ENCODE results near the gene ATP2B3. TPM values are rescaled to one million over a fixed set of nuclear protein-coding genes. Genes with fewer than 3 reads are reported as not detected.

The ATP2B3 gene
- total RNA-seq, 2 donors from 2014 or later: not detected

- Mint-ChIP-seq H3K27ac (no peak overlapping the region), H3K27me3 (no peaks in the 10 kb centered on the region), H3K4me1 (no peaks in the 10 kb centered on the region), H3K36me3 (ENCODE audit: low read depth) (no peaks in the 10 kb centered on the region), H3K4me3 (no peak overlapping the region)
- H3K9me3 ChIP-seq (ENCODE audit: control insufficient read depth, low read length, poor library complexity, severe bottlenecking): no peaks in the 10 kb centered on the region
- DNase-seq: no peak
- ATAC-seq: no peak
Measured at GRCh38 chrX:153477901-153478300, 39.5 kb upstream of the ATP2B3 start.

DNA sequence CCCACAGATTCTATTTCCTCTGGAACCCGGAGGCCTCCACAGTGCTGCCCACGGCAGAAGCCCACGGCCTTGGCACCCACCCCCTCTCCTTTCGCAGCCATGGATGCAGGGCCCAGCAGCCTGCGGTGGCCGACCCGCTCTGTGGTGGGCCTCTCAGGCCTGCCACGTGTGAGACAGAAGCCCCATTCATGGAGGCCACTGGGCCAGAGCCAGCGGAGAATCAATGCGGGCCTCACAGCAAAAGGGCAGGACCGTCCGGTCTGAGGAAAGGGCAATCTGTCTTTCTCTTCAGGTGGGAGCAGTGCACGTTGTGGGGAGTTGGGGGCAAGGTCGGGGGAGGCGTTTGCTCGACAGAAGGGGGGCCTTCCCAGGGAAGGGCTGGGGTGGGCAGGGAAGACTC, 38.7 kb upstream of the ATP2B3 start:
- no peaks in the 10 kb centered on the region for H3K36me3 Mint-ChIP-seq (ENCODE audit: low read depth)
- DNase-seq (no peak), ATAC-seq (no peak)
- no peaks in the 10 kb centered on the region for H3K9me3 ChIP-seq (ENCODE audit: control insufficient read depth, low read length, poor library complexity, severe bottlenecking)
- H3K4me3 Mint-ChIP-seq: no peak overlapping the region
- no peaks in the 10 kb centered on the region for H3K27me3 Mint-ChIP-seq
- no peaks in the 10 kb centered on the region for H3K4me1 Mint-ChIP-seq
- no peak overlapping the region for H3K27ac Mint-ChIP-seq

GRCh38 chrX:153481043-153481442, 36.4 kb upstream of the ATP2B3 start:
- DNase-seq (no peak), ATAC-seq (no peak)
- no peaks in the 10 kb centered on the region for H3K4me1 Mint-ChIP-seq
- H3K4me3 Mint-ChIP-seq: no peak overlapping the region
- no peaks in the 10 kb centered on the region for H3K27me3 Mint-ChIP-seq
- H3K27ac Mint-ChIP-seq: no peak overlapping the region
- no peaks in the 10 kb centered on the region for H3K9me3 ChIP-seq (ENCODE audit: control insufficient read depth, low read length, poor library complexity, severe bottlenecking)
- no peaks in the 10 kb centered on the region for H3K36me3 Mint-ChIP-seq (ENCODE audit: low read depth)

GRCh38 chrX:153482376-153483015, 34.9 kb upstream of the ATP2B3 start:
- ATAC-seq: no peak
- no peak overlapping the region for H3K27ac Mint-ChIP-seq

DNA sequence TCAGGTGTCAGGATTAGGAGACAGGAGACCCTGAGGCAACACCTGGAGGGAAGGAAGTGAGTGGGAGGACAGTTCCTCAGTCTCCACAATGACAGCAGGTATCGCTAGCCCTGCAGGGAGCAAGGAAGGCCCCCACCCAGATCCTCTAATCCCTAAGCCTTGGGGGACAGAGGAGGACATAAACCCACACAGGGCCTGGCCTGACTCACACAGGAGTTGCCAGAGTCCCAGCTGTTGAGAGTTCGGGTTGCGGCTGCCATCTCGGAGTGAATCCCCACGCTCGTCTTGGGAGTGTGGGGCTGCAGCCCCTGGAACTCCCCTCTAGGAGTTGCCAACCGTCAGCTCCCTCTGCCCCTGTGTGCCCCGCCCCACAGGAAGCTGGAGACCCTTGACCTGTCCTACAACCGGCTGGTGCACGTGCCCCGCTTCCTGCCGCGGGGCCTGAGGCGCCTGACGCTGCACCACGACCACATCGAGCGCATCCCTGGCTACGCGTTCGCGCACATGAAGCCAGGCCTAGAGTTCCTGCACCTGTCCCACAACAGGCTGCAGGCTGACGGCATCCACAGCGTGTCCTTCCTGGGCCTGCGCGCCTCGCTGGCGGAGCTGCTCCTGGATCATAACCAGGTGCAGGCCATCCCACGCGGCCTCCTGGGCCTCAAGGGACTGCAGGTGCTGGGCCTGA, 31.9 kb upstream of the ATP2B3 start:
- DNase-seq (no peak), ATAC-seq (no peak)
- Mint-ChIP-seq H3K4me3 (no peak overlapping the region), H3K27me3 (no peaks in the 10 kb centered on the region), H3K27ac (no peak overlapping the region), H3K4me1 (no peaks in the 10 kb centered on the region), H3K36me3 (ENCODE audit: low read depth) (no peaks in the 10 kb centered on the region)
- H3K9me3 ChIP-seq (ENCODE audit: control insufficient read depth, low read length, poor library complexity, severe bottlenecking): no peaks in the 10 kb centered on the region

More at GRCh38 chrX:153482376-153483015, 34.9 kb upstream of the ATP2B3 start:
- no peak overlapping the region for H3K4me3 Mint-ChIP-seq
- no peak for DNase-seq
- H3K36me3 Mint-ChIP-seq (ENCODE audit: low read depth): no peaks in the 10 kb centered on the region
- no peaks in the 10 kb centered on the region for H3K27me3 Mint-ChIP-seq
- H3K4me1 Mint-ChIP-seq: no peaks in the 10 kb centered on the region
- H3K9me3 ChIP-seq (ENCODE audit: control insufficient read depth, low read length, poor library complexity, severe bottlenecking): no peaks in the 10 kb centered on the region

GRCh38 chrX:153486171-153486570, 31.3 kb upstream of the ATP2B3 start:
- Mint-ChIP-seq H3K27ac (no peak overlapping the region), H3K4me1 (no peaks in the 10 kb centered on the region), H3K4me3 (no peak overlapping the region), H3K27me3 (no peaks in the 10 kb centered on the region), H3K36me3 (ENCODE audit: low read depth) (no peaks in the 10 kb centered on the region)
- DNase-seq (no peak), ATAC-seq (no peak)
- no peaks in the 10 kb centered on the region for H3K9me3 ChIP-seq (ENCODE audit: control insufficient read depth, low read length, poor library complexity, severe bottlenecking)

DNA sequence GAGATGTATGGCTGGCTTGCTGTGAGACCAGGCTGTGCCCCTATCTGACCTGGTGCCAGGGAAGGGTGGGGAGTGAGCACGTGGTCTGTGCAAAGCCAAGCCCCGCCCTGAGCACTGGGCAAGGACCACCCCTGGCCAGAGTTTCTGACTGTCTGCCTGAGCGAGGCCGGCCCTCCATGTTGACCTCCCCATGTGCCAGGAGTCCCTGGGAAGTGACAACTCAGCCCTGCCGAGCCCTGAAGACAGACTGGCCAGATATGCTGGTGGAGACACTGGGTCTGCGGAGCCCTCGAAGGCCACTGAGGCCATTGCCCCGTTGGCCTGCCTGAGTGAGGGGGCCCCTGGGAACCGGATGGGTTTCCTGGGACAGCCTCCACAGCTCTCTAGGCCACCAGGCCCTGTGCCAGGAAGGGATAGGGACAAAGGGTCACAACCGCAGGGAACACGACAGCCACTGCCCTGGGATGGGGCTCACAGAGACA, 29.8 kb upstream of the ATP2B3 start:
- Mint-ChIP-seq H3K27ac (no peak overlapping the region), H3K27me3 (no peaks in the 10 kb centered on the region), H3K36me3 (ENCODE audit: low read depth) (no peaks in the 10 kb centered on the region), H3K4me1 (no peaks in the 10 kb centered on the region), H3K4me3 (no peak overlapping the region)
- no peaks in the 10 kb centered on the region for H3K9me3 ChIP-seq (ENCODE audit: control insufficient read depth, low read length, poor library complexity, severe bottlenecking)
- DNase-seq (no peak), ATAC-seq (no peak)

- H3K4me1 Mint-ChIP-seq: no peaks in the 10 kb centered on the region
- H3K27ac Mint-ChIP-seq: no peak overlapping the region
- no peak overlapping the region for H3K4me3 Mint-ChIP-seq
- ATAC-seq (no peak), DNase-seq (no peak)
- H3K36me3 Mint-ChIP-seq (ENCODE audit: low read depth): no peaks in the 10 kb centered on the region
- H3K27me3 Mint-ChIP-seq: no peaks in the 10 kb centered on the region
- no peaks in the 10 kb centered on the region for H3K9me3 ChIP-seq (ENCODE audit: control insufficient read depth, low read length, poor library complexity, severe bottlenecking)
Measured at GRCh38 chrX:153488231-153488914, 29.1 kb upstream of the ATP2B3 start.

DNA sequence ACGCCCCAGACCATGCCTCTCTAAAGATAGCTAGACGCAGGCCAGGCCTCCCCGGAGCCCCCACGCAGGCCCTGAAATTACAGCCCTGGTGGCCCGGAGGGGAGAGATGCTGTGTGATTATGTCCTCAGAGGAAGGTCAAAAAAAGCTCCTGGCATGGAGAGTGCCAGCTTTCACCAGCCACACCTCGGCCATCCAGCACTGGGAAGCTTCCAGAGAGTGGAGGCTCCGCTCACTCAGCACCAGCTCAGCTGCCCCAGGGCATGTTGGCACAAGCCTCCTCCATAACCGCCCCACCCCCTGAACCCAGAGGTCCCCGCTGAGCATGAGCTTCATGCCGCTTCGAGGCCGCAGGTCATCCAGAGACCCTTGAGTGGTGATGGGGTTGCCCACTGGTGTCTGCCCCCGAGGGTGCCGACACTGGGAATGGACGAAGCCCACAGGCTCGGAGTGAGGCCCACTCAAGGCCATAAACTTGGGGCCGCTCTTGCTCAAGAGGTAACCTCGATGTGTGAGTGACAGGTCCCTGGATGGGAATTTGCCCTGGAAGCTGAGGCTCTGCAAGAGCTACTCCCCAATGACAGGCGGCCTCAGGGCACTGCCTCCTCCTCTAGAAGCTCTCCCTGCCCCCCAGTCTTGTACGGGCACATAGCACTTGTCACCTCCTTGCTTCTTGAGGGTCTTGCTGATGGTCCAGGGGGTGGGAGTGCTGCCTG, 27.1 kb upstream of the ATP2B3 start:
- Mint-ChIP-seq H3K4me3 (no peak overlapping the region), H3K27me3 (no peaks in the 10 kb centered on the region), H3K36me3 (ENCODE audit: low read depth) (no peaks in the 10 kb centered on the region), H3K4me1 (no peaks in the 10 kb centered on the region), H3K27ac (no peak overlapping the region)
- ATAC-seq (no peak), DNase-seq (no peak)
- H3K9me3 ChIP-seq (ENCODE audit: control insufficient read depth, low read length, poor library complexity, severe bottlenecking): no peaks in the 10 kb centered on the region

- H3K36me3 Mint-ChIP-seq (ENCODE audit: low read depth): no peaks in the 10 kb centered on the region
- H3K4me1 Mint-ChIP-seq: no peaks in the 10 kb centered on the region
- H3K9me3 ChIP-seq (ENCODE audit: control insufficient read depth, low read length, poor library complexity, severe bottlenecking): no peaks in the 10 kb centered on the region
- H3K4me3 Mint-ChIP-seq: no peak overlapping the region
- DNase-seq (no peak), ATAC-seq (no peak)
- no peaks in the 10 kb centered on the region for H3K27me3 Mint-ChIP-seq
- no peak overlapping the region for H3K27ac Mint-ChIP-seq
Measured at GRCh38 chrX:153491351-153491914, 26.0 kb upstream of the ATP2B3 start.

DNA sequence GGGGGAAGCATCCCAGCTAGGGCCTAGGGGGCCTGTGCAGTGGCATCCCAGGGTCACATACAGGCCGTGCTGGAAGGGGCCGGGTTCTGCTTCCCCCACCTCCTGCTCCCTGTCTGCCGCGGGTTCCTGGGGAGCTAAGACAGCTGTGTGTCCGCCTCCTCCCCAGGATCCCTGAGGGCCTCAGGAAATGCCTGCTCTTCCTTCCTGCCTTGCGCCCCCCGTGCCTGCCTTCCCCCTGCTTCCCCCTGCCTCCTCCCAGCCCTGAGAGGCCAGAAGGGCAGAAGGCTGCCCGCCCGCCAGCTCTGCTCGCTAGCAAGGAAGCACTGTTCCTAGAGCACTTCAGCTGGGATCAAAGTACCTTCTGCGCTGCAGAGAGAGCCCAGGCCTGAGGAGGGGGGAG, 25.5 kb upstream of the ATP2B3 start:
- no peak for ATAC-seq
- Mint-ChIP-seq H3K36me3 (ENCODE audit: low read depth) (no peaks in the 10 kb centered on the region), H3K27ac (no peak overlapping the region), H3K4me1 (no peaks in the 10 kb centered on the region), H3K27me3 (no peaks in the 10 kb centered on the region), H3K4me3 (no peak overlapping the region)
- no peaks in the 10 kb centered on the region for H3K9me3 ChIP-seq (ENCODE audit: control insufficient read depth, low read length, poor library complexity, severe bottlenecking)
- DNase-seq: no peak

- Mint-ChIP-seq H3K4me3 (no peak overlapping the region), H3K27ac (peak overlapping the region; percentile 68), H3K4me1 (no peaks in the 10 kb centered on the region), H3K36me3 (ENCODE audit: low read depth) (no peaks in the 10 kb centered on the region), H3K27me3 (no peaks in the 10 kb centered on the region)
- no peaks in the 10 kb centered on the region for H3K9me3 ChIP-seq (ENCODE audit: control insufficient read depth, low read length, poor library complexity, severe bottlenecking)
- DNase-seq (no peak), ATAC-seq (no peak)
Measured at GRCh38 chrX:153492543-153492942, 24.9 kb upstream of the ATP2B3 start.

GRCh38 chrX:153493085-153493484, 24.4 kb upstream of the ATP2B3 start:
- H3K4me3 Mint-ChIP-seq: no peak overlapping the region
- no peaks in the 10 kb centered on the region for H3K4me1 Mint-ChIP-seq
- ATAC-seq (no peak), DNase-seq (no peak)
- H3K36me3 Mint-ChIP-seq (ENCODE audit: low read depth): no peaks in the 10 kb centered on the region
- H3K9me3 ChIP-seq (ENCODE audit: control insufficient read depth, low read length, poor library complexity, severe bottlenecking): no peaks in the 10 kb centered on the region
- H3K27ac Mint-ChIP-seq: peak overlapping the region; percentile 68
- H3K27me3 Mint-ChIP-seq: no peaks in the 10 kb centered on the region

All from T-helper 17 cell (primary cell).